ENCODE measurements around the gene BTBD8. TPM values are rescaled to one million over a fixed set of nuclear protein-coding genes. Genes with fewer than 3 reads are reported as not detected.
"Not testable (repeated sequence)": the region's sequence is repeated elsewhere in the genome, so short reads cannot be mapped to it uniquely, and the experiment has no call there.

The BTBD8 gene
- 1 to 10 TPM in 11 of 12 donors, not detected in 1; 1.9 to 4.4 (median 3.1) TPM for polyA plus RNA-seq (ENCODE audit: insufficient read length in 12 of 12)
- long read RNA-seq, donor 1, partial matches to known transcripts: 5 of 5 reads
- long read RNA-seq, donor 1, other reads (novel, unspliced or antisense): 0 of 5 reads
- long read RNA-seq, donor 2: 0 reads
- long read RNA-seq, donor 3: 0 reads
- long read RNA-seq, donor 4: 0 reads
- long read RNA-seq, donor 5: 0 reads
- long read RNA-seq, donor 6: 0 reads
- long read RNA-seq, donor 7: 0 reads
- long read RNA-seq, donor 8: 0 reads
- long read RNA-seq, donor 9: 0 reads
- long read RNA-seq, donor 10: 0 reads
- long read RNA-seq, donor 11: 0 reads

- peak; percentile 66 for DNase-seq
Measured at GRCh38 chr1:92080128-92080985, at the start of gene BTBD8. TSS of gene BTBD8 (plus strand) at chr1:92080345. CDS start at chr1:92080572, 227 bp downstream.

GRCh38 chr1:92030656-92031107 lies 49.5 kb upstream of the BTBD8 start:
- DNase-seq: peak; percentile 1

- DNase-seq: no peak
Measured at GRCh38 chr1:92031281-92032110, 48.6 kb upstream of the BTBD8 start.

- DNase-seq: no peak
Measured at GRCh38 chr1:92037400-92037799, 42.7 kb upstream of the BTBD8 start.

GRCh38 chr1:92038695-92039346 lies 41.3 kb upstream of the BTBD8 start:
- no peak for DNase-seq

GRCh38 chr1:92040971-92041370 lies 39.2 kb upstream of the BTBD8 start:
- DNase-seq: no peak

GRCh38 chr1:92043621-92044020 lies 36.5 kb upstream of the BTBD8 start:
- no peak for DNase-seq

- no peak for DNase-seq
Measured at GRCh38 chr1:92045766-92046495, 34.2 kb upstream of the BTBD8 start.

- no peak for DNase-seq
Measured at GRCh38 chr1:92051948-92052347, 28.2 kb upstream of the BTBD8 start.

- DNase-seq: no peak
Measured at GRCh38 chr1:92065042-92065441, 15.1 kb upstream of the BTBD8 start.

- DNase-seq: no peak
Measured at GRCh38 chr1:92066321-92066720, 13.8 kb upstream of the BTBD8 start.

GRCh38 chr1:92070892-92071291 lies 9.3 kb upstream of the BTBD8 start:
- no peak for DNase-seq

GRCh38 chr1:92074446-92074845 lies 5.7 kb upstream of the BTBD8 start:
- not testable (repeated sequence) for DNase-seq

GRCh38 chr1:92075311-92075710 lies 4.8 kb upstream of the BTBD8 start, which contains the start of gene SETSIP:
TSS of gene SETSIP (minus strand) at chr1:92075411. CDS start at chr1:92075411, 0 bp downstream.
- no peak for DNase-seq

- no peak for DNase-seq
Measured at GRCh38 chr1:92076363-92076762, 3.8 kb upstream of the BTBD8 start.

GRCh38 chr1:92078077-92078476 lies 2.1 kb upstream of the BTBD8 start:
- not testable (repeated sequence) for DNase-seq

- DNase-seq: no peak
Measured at GRCh38 chr1:92079441-92079840, 704 bp upstream of the BTBD8 start.

- no peak for DNase-seq
Measured at GRCh38 chr1:92081031-92081430, 886 bp downstream of the BTBD8 start.

GRCh38 chr1:92084651-92085050 lies 4.5 kb downstream of the BTBD8 start:
- no peak for DNase-seq

GRCh38 chr1:92085727-92086126 lies 5.6 kb downstream of the BTBD8 start:
- no peak for DNase-seq

GRCh38 chr1:92087542-92087941 lies 7.4 kb downstream of the BTBD8 start:
- no peak for DNase-seq

Measured in muscle of arm (tissue), 14 donors.